H1 (cell line): ENCODE results near the gene PRDX2. TPM values are rescaled to one million over a fixed set of nuclear protein-coding genes. Genes with fewer than 3 reads are reported as not detected.

Experiments used
- CTCF ChIA-PET: fragments of 300-600 bp; sonication (Branson Sonifier 250); formaldehyde crosslinking; loops from one replicate; lab custom pipeline; 2021; ENCODE audit not compliant: partially characterized antibody; lab: Charles Lee
- POLR2A ChIA-PET: fragments of 300-600 bp; sonication (Branson Sonifier 250); formaldehyde crosslinking; loops from one replicate; lab custom pipeline; 2021; ENCODE audit warnings: inconsistent platforms; ENCODE audit not compliant: partially characterized antibody; lab: Charles Lee
- DNase-seq, 2 experiments: peaks; one replicate each; pipeline versions ENCODE4 v3.0.0 to v3.0.0-alpha.2; 2010 to 2022; ENCODE audit warnings: low spot score in 2 of 2, low read depth in 1 of 2, mixed read lengths in 1 of 2
- FAIRE-seq: peaks from 2 replicates; lab custom pipeline; 2011; peaks lifted over from hg19 to GRCh38; lab: Jason Lieb, UNC
- H2AFZ ChIP-seq: 2 replicates; pipeline ENCODE4 v1.8.1; 2012; ENCODE audit warnings: low read length, inconsistent platforms
- H2AK5ac ChIP-seq: 2 replicates; pipeline ENCODE4 v1.6.1; 2013; ENCODE audit warnings: low read depth, low read length
- H2BK120ac ChIP-seq: replicated peaks from 2 replicates; pipeline ENCODE3; 2013; ENCODE audit warnings: low read depth, low read length, inconsistent platforms
- H2BK12ac ChIP-seq: 2 replicates; pipeline ENCODE4 v1.6.1; 2013; ENCODE audit warnings: low read depth, low read length
- H2BK15ac ChIP-seq: 2 replicates; pipeline ENCODE4 v1.6.1; 2013; ENCODE audit warnings: low read length
- H2BK20ac ChIP-seq: 2 replicates; pipeline ENCODE4 v1.6.1; 2013; ENCODE audit warnings: low read length
- H2BK5ac ChIP-seq: 2 replicates; pipeline ENCODE4 v1.6.1; 2013; ENCODE audit warnings: low read depth, low read length
- H3K14ac ChIP-seq: 2 replicates; pipeline ENCODE4 v1.6.1; 2013; ENCODE audit warnings: inconsistent platforms; ENCODE audit not compliant: insufficient read length
- H3K18ac ChIP-seq: 2 replicates; pipeline ENCODE4 v1.6.1; 2013; ENCODE audit warnings: low read length; ENCODE audit errors: extremely low read depth
- H3K23ac ChIP-seq: 2 replicates; pipeline ENCODE4 v1.6.1; 2013; ENCODE audit warnings: inconsistent platforms; ENCODE audit not compliant: insufficient read length
- H3K23me2 ChIP-seq: 2 replicates; pipeline ENCODE4 v1.6.1; 2013; ENCODE audit warnings: low read depth, low read length
- H3K27ac ChIP-seq: 2 replicates; pipeline ENCODE4 v1.6.1; 2011; ENCODE audit warnings: low read depth, low read length, inconsistent platforms
- H3K27me3 ChIP-seq, 4 experiments: replicated peaks in 1 of 4; 1 replicate in 1 of 4; 2 replicates in 3 of 4; pipeline versions ENCODE4 v1.6.1 to v1.8.1; 2011 to 2013; ENCODE audit warnings: low read length in 3 of 4, mild to moderate bottlenecking in 3 of 4, inconsistent platforms in 2 of 4, mixed read lengths in 2 of 4, moderate library complexity in 1 of 4; ENCODE audit not compliant: control insufficient read depth in 3 of 4, insufficient read depth in 3 of 4; ENCODE audit errors: extremely low read depth in 1 of 4
- H3K36me3 ChIP-seq, 4 experiments: 2 replicates each; pipeline versions ENCODE4 v1.6.1 to v1.8.1; 2011 to 2013; ENCODE audit warnings: mild to moderate bottlenecking in 4 of 4, low read length in 3 of 4, moderate library complexity in 2 of 4, control low read depth in 1 of 4, inconsistent platforms in 1 of 4; ENCODE audit not compliant: insufficient read depth in 4 of 4, control insufficient read depth in 2 of 4
- H3K4ac ChIP-seq: replicated peaks from 2 replicates; pipeline ENCODE3; 2013; ENCODE audit warnings: low read length, low read depth, mixed read lengths, inconsistent platforms; ENCODE audit not compliant: insufficient read length
- H3K4me1 ChIP-seq, 4 experiments: replicated peaks in 1 of 4; 1 replicate in 1 of 4; 2 replicates in 3 of 4; pipeline versions ENCODE4 v1.6.1 to v1.8.1; 2011 to 2013; ENCODE audit warnings: low read length in 3 of 4, inconsistent platforms in 2 of 4, mixed read lengths in 1 of 4; ENCODE audit not compliant: insufficient read depth in 4 of 4, control insufficient read depth in 3 of 4
- H3K4me2 ChIP-seq, 2 experiments: 2 replicates each; pipeline versions ENCODE4 v1.6.1 to v1.8.1; 2011 to 2013; ENCODE audit warnings: low read depth in 2 of 2, low read length in 2 of 2, control low read depth in 1 of 2, inconsistent platforms in 1 of 2, mild to moderate bottlenecking in 1 of 2; ENCODE audit not compliant: insufficient read depth in 1 of 2
- H3K4me3 ChIP-seq, 4 experiments: fragments of 200-600, 300-600 bp in 1 of 4; sonication (generic), shearing (Covaris generic), sonication (Bioruptor Twin) in 1 of 4; 2 replicates each; pipeline versions ENCODE4 v1.5.1 to v1.8.1; 2011 to 2016; ENCODE audit warnings: low read length in 4 of 4, low read depth in 3 of 4, control low read depth in 2 of 4, inconsistent platforms in 2 of 4, mild to moderate bottlenecking in 2 of 4, mixed read lengths in 1 of 4, moderate library complexity in 1 of 4; ENCODE audit not compliant: insufficient read depth in 2 of 4; ENCODE audit errors: extremely low read depth in 1 of 4
- H3K56ac ChIP-seq: replicated peaks from 2 replicates; pipeline ENCODE3; 2013; ENCODE audit warnings: low read depth, mild to moderate bottlenecking, mixed read lengths, low read length, inconsistent platforms; ENCODE audit not compliant: insufficient read length
- H3K79me1 ChIP-seq: 2 replicates; pipeline ENCODE4 v1.6.1; 2013; ENCODE audit warnings: low read depth, low read length, control low read depth
- H3K79me2 ChIP-seq, 2 experiments: 2 replicates each; pipeline versions ENCODE4 v1.6.1 to v1.8.1; 2012 to 2013; ENCODE audit warnings: low read length in 2 of 2, mild to moderate bottlenecking in 2 of 2, inconsistent platforms in 1 of 2; ENCODE audit not compliant: insufficient read depth in 2 of 2, control insufficient read depth in 1 of 2
- H3K9ac ChIP-seq, 4 experiments: replicated peaks in 1 of 4; 1 replicate in 1 of 4; 2 replicates in 3 of 4; pipeline versions ENCODE4 v1.6.1 to v1.8.1; 2011 to 2013; ENCODE audit warnings: low read depth in 3 of 4, low read length in 3 of 4, control low read depth in 2 of 4, mild to moderate bottlenecking in 2 of 4, moderate library complexity in 2 of 4, inconsistent platforms in 1 of 4; ENCODE audit errors: extremely low read depth in 1 of 4
- H3K9me3 ChIP-seq, 2 experiments: 2 replicates each; pipeline versions ENCODE4 v1.6.1 to v1.8.1; 2012 to 2013; ENCODE audit warnings: mild to moderate bottlenecking in 2 of 2, moderate library complexity in 2 of 2, control low read depth in 1 of 2, inconsistent platforms in 1 of 2, low read depth in 1 of 2, low read length in 1 of 2, mixed read lengths in 1 of 2; ENCODE audit not compliant: insufficient read depth in 2 of 2
- H4K20me1 ChIP-seq, 2 experiments: replicated peaks in 1 of 2; 2 replicates each; pipeline versions ENCODE3 to v1.8.1; 2011 to 2013; ENCODE audit warnings: inconsistent platforms in 2 of 2, low read length in 2 of 2, mild to moderate bottlenecking in 1 of 2; ENCODE audit not compliant: insufficient read depth in 2 of 2, control insufficient read depth in 1 of 2
- H4K5ac ChIP-seq: 2 replicates; pipeline ENCODE4 v1.6.1; 2013; ENCODE audit warnings: low read length, low read depth, mixed read lengths, inconsistent platforms; ENCODE audit not compliant: insufficient read length
- H4K8ac ChIP-seq: 2 replicates; pipeline ENCODE4 v1.8.0; 2013; ENCODE audit warnings: mild to moderate bottlenecking, moderate library complexity, low read length, inconsistent platforms; ENCODE audit not compliant: insufficient read depth; ENCODE audit errors: extremely low read depth
- H4K91ac ChIP-seq: replicated peaks from 2 replicates; pipeline ENCODE3; 2013; ENCODE audit warnings: low read length, mixed read lengths, inconsistent platforms; ENCODE audit not compliant: insufficient read length
- BACH1 ChIP-seq: IDR thresholded peaks from 2 replicates; pipeline ENCODE4 v1.6.1; 2012; ENCODE audit warnings: low read length, improper control_type of control experiment
- BRCA1 ChIP-seq: IDR thresholded peaks from 2 replicates; pipeline ENCODE4 v1.6.1; 2012; ENCODE audit warnings: low read depth, low read length, improper control_type of control experiment
- CBX5 ChIP-seq: fragments of 300-800, 300-1000 bp; sonication (generic); IDR thresholded peaks from 2 replicates; pipeline ENCODE4 v1.7.1; 2016; ENCODE audit warnings: antibody characterized with exemption, low read length, low read depth
- HDAC2 ChIP-seq, 2 experiments: fragments of 300-600 bp in 1 of 2; sonication (generic) in 1 of 2; IDR thresholded peaks; 2 replicates each; pipeline ENCODE4 v1.6.1; 2011 to 2012; ENCODE audit warnings: low read depth in 2 of 2, low read length in 2 of 2, mild to moderate bottlenecking in 2 of 2, moderate library complexity in 2 of 2, borderline replicate concordance in 1 of 2, inconsistent platforms in 1 of 2
- HDAC6 ChIP-seq: IDR thresholded peaks from one replicate; pipeline ENCODE4 v1.7.1; 2012; ENCODE audit warnings: low read depth, mild to moderate bottlenecking, inconsistent platforms, low read length, moderate library complexity
- JUND ChIP-seq: IDR thresholded peaks from 2 replicates; pipeline ENCODE4 v1.6.1; 2011; ENCODE audit warnings: mild to moderate bottlenecking, improper control_type of control experiment, low read length
- KDM5A ChIP-seq: fragments of 200-600 bp; IDR thresholded peaks from 2 replicates; pipeline ENCODE4 v1.7.1; 2012; ENCODE audit warnings: mild to moderate bottlenecking, low read length, inconsistent platforms, mixed read lengths
- SIX5 ChIP-seq: IDR thresholded peaks from 2 replicates; pipeline ENCODE4 v1.6.1; 2011; ENCODE audit warnings: mild to moderate bottlenecking, low read depth, low read length
- SP2 ChIP-seq: IDR thresholded peaks from 2 replicates; pipeline ENCODE4 v1.6.1; 2012; ENCODE audit warnings: mild to moderate bottlenecking, low read length, inconsistent platforms
- TBP ChIP-seq: IDR thresholded peaks from 2 replicates; pipeline ENCODE4 v1.6.1; 2011; ENCODE audit warnings: low read depth, low read length, improper control_type of control experiment
- WGBS, 2 experiments: shearing (Covaris generic) in 1 of 2; methylation state at CpG; one replicate each; pipeline versions ENCODE4 v1.1.6 to v1.1.7; 2013 to 2015; ENCODE audit warnings: low lambda C conversion rate in 2 of 2, mixed read lengths in 2 of 2, inconsistent platforms in 1 of 2, low coverage in 1 of 2, missing lambda C conversion rate in 1 of 2; ENCODE audit not compliant: insufficient replicate concordance in 2 of 2, insufficient coverage in 1 of 2, insufficient read length in 1 of 2; ENCODE audit errors: extremely low coverage in 1 of 2, missing lambda C conversion rate in 1 of 2; 5-methylcytosine and 5-hydroxymethylcytosine counted together
- polyA plus RNA-seq, 7 experiments: library from polyadenylated mRNA; depleted of rRNA in 3 of 7; stranded (reverse) in 5 of 7; unstranded in 2 of 7; fragments of >200 nt in 5 of 7; fragments of 200-250 nt in 2 of 7; gene quantifications; 1 replicate in 5 of 7; 2 replicates in 1 of 7; 4 replicates in 1 of 7; pipeline versions ENCODE4 v1.2.1 to v1.2.3, GENCODE V29; 2011 to 2013; ENCODE audit warnings: missing spikeins in 2 of 7, mixed read lengths in 2 of 7
- total RNA-seq: library from RNA; stranded (reverse); fragmentation: NEBNext Ultra II Directional; extraction: Animal tissue kit (Norgen Biotek cat#: 25700); gene quantifications from 2 replicates; pipeline ENCODE4 v1.2.1, GENCODE V29; 2021
- TF ChIP-seq, protein P1 (sequence below), 3 experiments: IDR thresholded peaks; 1 replicate in 2 of 3; 2 replicates in 1 of 3; pipeline versions ENCODE4 v1.5.1 to v1.6.1; 2011; ENCODE audit warnings: low read length in 3 of 3, mild to moderate bottlenecking in 3 of 3, inconsistent platforms in 2 of 3, low read depth in 1 of 3, moderate library complexity in 1 of 3; ENCODE audit not compliant: insufficient read depth in 1 of 3; ENCODE audit errors: control extremely low read depth in 1 of 3

Gene PRDX2
- total and polyA plus RNA-seq, 2 of the 8 experiments (the other 6 are each of a cell fraction or from before 2014, with no cell fraction given), result 380 to 748 TPM

DNA sequence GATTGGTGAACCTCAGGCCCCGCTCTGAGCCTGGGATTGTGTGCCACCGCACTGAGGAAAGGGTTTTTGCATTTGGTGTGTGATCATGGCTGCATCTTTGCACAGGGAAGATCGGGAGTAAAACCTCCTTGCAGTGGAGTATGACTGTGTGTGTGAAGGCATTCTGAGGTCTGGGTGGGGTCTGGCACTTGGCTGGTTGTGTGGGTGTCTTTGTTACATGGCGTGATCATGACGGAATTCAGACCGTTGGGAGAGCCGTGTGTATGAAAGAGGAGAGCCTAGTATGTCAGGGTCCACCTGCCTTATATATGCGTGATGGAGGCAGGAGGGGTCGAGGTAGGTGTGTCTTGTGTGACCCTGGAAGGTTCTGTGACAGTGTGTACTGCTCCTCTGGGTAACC lies 50.7 kb downstream of the PRDX2 start:
- H3K36me3 ChIP-seq, result peaks cover 0 to 11% (median 7%) of the 10 kb centered on the region in 4 experiments; a peak in 6 of 8 replicates
- H2AFZ ChIP-seq, result no peak overlapping the region
- H3K23me2 ChIP-seq, result peaks cover 8% of the 10 kb centered on the region
- H2BK120ac ChIP-seq, result no peak overlapping the region
- H3K18ac ChIP-seq, result peak overlapping the region; percentile 60
- WGBS, 2 experiments, result 88% methylated on average over 9 of the region's 9 CpGs; no CpG with 5 or more reads in 1 of the 2 experiments
- no peaks in the 10 kb centered on the region for H3K9me3 ChIP-seq
- H3K79me1 ChIP-seq, result no peaks in the 10 kb centered on the region
- FAIRE-seq (no peak), DNase-seq (no peak)
- peaks cover 0 to 10% (median 4%) of the 10 kb centered on the region in 4 experiments; a peak in 4 of 7 replicates for H3K4me1 ChIP-seq
- peak overlapping the region; percentile 86; the same call in 1 of the 2 replicates for H2AK5ac ChIP-seq
- no peak overlapping the region for H3K14ac ChIP-seq
- no peaks in the 10 kb centered on the region; a peak in 3 of 7 replicates for H3K27me3 ChIP-seq
- peak overlapping the region in 1 of 2 experiments; percentile 74; a peak in 1 of 4 replicates for H3K4me2 ChIP-seq
- no peak overlapping the region for H3K23ac ChIP-seq
- H3K9ac ChIP-seq, result no peak overlapping the region; a peak in 1 of 7 replicates
- no peak overlapping the region for H4K8ac ChIP-seq
- ChIA-PET CTCF (interaction anchor here (1.7 to 4.8 kb wide), 2 partner anchors 11 to 33 kb away, joined by 3 to 56 read pairs; no protein-coding TSS in a partner anchor), POLR2A (interaction anchor here (1.4 to 10.3 kb wide), 6 partner anchors 13 to 54 kb away, joined by 4 to 104 read pairs (median 23); partner anchors contain the start of genes FBXW9, GET3, TNPO2 and TRIR)
- H2BK5ac ChIP-seq, result no peak overlapping the region
- peaks cover 0 to 2% of the 10 kb centered on the region in 2 experiments for H4K20me1 ChIP-seq
- H3K56ac ChIP-seq, result no peak overlapping the region
- H2BK15ac ChIP-seq, result no peak overlapping the region; the same call in none of the 2 replicates
- no peak overlapping the region for H3K27ac ChIP-seq
- H4K91ac ChIP-seq, result no peak overlapping the region
- 0 out of 2 replicates have a peak overlapping the region, but pooled peaks have one; percentile 5 for H2BK20ac ChIP-seq
- peak overlapping the region; percentile 60; the same call in 1 of the 2 replicates for H2BK12ac ChIP-seq
- no peak overlapping the region for H3K4me3 ChIP-seq
- H3K79me2 ChIP-seq, result no peaks in the 10 kb centered on the region
- no peak overlapping the region for H3K4ac ChIP-seq
- no peak overlapping the region for H4K5ac ChIP-seq
- TF ChIP-seq BRCA1 (no peak), HDAC6 (no peak), JUND (no peak), HDAC2 (IDR thresholded peaks at IDR 0.05; ENCODE audit: borderline replicate concordance in 1 of 2, low read depth in 2 of 2, low read length in 2 of 2) (no peak), SP2 (no peak), CBX5 (no peak), TBP (no peak), BACH1 (no peak), SIX5 (no peak), KDM5A (no peak)
- TF ChIP-seq, protein P1, sequence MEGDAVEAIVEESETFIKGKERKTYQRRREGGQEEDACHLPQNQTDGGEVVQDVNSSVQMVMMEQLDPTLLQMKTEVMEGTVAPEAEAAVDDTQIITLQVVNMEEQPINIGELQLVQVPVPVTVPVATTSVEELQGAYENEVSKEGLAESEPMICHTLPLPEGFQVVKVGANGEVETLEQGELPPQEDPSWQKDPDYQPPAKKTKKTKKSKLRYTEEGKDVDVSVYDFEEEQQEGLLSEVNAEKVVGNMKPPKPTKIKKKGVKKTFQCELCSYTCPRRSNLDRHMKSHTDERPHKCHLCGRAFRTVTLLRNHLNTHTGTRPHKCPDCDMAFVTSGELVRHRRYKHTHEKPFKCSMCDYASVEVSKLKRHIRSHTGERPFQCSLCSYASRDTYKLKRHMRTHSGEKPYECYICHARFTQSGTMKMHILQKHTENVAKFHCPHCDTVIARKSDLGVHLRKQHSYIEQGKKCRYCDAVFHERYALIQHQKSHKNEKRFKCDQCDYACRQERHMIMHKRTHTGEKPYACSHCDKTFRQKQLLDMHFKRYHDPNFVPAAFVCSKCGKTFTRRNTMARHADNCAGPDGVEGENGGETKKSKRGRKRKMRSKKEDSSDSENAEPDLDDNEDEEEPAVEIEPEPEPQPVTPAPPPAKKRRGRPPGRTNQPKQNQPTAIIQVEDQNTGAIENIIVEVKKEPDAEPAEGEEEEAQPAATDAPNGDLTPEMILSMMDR (IDR thresholded peaks at IDR 0.05; ENCODE audit: control extremely low read depth in 1 of 3, insufficient read depth in 1 of 3, low read depth in 1 of 3, low read length in 3 of 3), result no peak
